ENCODE results near the gene CSTF3.

CSTF3 gene

DNA sequence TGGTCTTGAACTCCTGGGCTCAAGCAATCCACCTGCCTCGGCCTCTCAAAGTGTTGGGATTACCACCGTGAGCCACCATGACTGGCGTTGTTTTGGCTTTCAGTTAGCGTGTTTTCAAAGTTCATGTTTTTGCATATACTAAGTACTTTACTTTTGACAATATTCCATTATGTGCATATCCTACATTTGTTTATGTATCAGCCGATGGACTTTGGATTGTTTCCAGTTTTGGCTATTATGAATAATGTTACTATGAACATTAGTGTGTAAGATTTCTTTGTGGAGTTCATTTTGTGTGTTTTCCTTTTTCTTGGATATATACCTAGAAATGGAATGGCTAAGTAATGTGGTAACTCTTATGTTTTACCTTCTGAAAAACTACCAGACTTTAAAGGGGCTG lies 9.9 kb downstream of the CSTF3 start:
- TF ChIP-seq, protein P1, sequence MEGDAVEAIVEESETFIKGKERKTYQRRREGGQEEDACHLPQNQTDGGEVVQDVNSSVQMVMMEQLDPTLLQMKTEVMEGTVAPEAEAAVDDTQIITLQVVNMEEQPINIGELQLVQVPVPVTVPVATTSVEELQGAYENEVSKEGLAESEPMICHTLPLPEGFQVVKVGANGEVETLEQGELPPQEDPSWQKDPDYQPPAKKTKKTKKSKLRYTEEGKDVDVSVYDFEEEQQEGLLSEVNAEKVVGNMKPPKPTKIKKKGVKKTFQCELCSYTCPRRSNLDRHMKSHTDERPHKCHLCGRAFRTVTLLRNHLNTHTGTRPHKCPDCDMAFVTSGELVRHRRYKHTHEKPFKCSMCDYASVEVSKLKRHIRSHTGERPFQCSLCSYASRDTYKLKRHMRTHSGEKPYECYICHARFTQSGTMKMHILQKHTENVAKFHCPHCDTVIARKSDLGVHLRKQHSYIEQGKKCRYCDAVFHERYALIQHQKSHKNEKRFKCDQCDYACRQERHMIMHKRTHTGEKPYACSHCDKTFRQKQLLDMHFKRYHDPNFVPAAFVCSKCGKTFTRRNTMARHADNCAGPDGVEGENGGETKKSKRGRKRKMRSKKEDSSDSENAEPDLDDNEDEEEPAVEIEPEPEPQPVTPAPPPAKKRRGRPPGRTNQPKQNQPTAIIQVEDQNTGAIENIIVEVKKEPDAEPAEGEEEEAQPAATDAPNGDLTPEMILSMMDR (IDR thresholded peaks at IDR 0.05; ENCODE audit: control extremely low read depth, extremely low read depth, low read depth, missing control alignments) = no peak
- CTCF ChIA-PET = interaction anchor here (1.6 kb wide), 1 partner anchor 86 kb away, joined by 3 read pairs; no protein-coding TSS in a partner anchor
- POLR2A ChIA-PET = interaction anchor here (0.6 kb wide), 1 partner anchor 67 kb away, joined by 6 read pairs; no protein-coding TSS in a partner anchor
- no peak for DNase-seq (ENCODE audit: extremely low spot score)

DNA sequence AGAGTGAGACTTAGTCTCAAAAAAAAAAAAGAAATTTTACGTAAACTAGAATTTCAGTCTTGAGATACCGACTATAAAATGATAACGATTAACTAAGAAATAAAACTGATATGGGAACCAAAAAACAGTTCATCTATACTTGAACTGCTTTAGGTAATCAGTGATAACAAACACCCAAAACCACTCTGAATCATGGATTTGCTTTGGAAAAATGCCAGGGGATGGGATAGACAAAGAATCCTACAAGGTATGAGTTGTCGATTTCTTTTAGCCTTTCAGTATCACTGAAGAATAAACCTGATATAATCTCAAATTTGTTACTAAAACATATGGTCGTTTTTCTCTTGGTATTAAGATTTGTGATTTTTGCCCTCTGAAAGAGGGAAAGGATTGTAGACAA lies 13.7 kb downstream of the CSTF3 start:
- POLR2A ChIA-PET = no interaction called here
- no peak for DNase-seq (ENCODE audit: extremely low spot score)
- CTCF ChIA-PET = interaction anchor here (1.8 kb wide), 1 partner anchor 17 kb away, joined by 5 read pairs; no protein-coding TSS in a partner anchor
- TF ChIP-seq, protein P1 (IDR thresholded peaks at IDR 0.05; ENCODE audit: control extremely low read depth, extremely low read depth, low read depth, missing control alignments) = no peak

DNA sequence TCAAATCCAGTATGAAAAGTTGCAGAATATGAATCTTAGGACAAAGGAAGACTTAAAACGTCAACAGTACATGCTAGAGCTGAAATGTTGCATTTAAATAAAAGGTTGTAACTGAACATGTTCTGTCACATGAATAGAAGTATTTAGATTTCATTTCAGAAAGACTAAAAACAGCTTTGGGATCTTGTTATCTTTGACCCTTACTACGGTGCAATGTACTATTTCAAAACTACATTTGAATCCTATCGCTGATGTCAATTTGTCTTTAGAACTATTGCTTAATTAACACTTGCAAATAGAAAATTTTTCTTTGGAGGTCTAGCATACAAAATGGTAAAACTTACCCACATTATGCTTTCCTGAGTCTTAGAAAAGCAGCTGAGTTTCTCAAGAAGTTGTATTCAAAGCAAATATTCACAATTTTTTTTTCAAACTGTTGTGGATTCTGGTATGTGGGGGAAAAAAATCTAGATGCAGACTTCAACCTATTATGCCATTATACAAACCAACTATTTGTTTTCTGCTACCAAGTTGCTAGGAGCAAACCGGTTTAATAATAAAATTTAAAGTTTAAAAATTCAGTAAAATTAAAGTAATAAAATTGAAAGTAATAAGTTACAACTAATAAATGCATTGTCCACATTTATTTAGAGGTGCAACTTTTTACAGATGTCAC lies 25.4 kb downstream of the CSTF3 start:
- TF ChIP-seq, protein P1 (IDR thresholded peaks at IDR 0.05; ENCODE audit: control extremely low read depth, extremely low read depth, low read depth, missing control alignments) = no peak
- CTCF ChIA-PET = interaction anchor here (0.9 to 1.9 kb wide), 2 partner anchors 9 to 71 kb away, joined by 3 to 6 read pairs; no protein-coding TSS in a partner anchor
- POLR2A ChIA-PET = no interaction called here
- no peak for DNase-seq (ENCODE audit: extremely low spot score)

DNA sequence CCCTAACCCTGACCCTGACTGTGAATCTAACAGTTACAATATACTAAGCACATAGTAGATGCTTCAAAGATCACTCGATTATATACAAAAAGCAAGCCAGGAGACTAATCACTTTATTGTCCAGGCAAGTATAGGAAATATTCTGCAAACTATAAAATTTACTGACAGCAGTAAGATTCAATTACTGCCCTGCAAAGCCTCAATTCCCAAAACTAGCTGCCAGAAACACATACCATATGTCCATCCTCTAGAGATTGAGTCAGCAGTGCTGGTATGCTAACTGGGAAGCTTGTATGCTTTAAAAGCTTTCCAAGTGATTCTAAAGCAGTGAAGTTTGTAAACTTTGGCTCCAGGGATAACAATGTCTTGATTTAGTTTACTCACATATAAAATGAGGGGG lies 26.1 kb downstream of the CSTF3 start:
- POLR2A ChIA-PET = no interaction called here
- TF ChIP-seq, protein P1 (IDR thresholded peaks at IDR 0.05; ENCODE audit: control extremely low read depth, extremely low read depth, low read depth, missing control alignments) = no peak
- no peak for DNase-seq (ENCODE audit: extremely low spot score)
- CTCF ChIA-PET = interaction anchor here (0.9 to 1.9 kb wide), 2 partner anchors 70 to 207 kb away, joined by 3 to 6 read pairs; no protein-coding TSS in a partner anchor

DNA sequence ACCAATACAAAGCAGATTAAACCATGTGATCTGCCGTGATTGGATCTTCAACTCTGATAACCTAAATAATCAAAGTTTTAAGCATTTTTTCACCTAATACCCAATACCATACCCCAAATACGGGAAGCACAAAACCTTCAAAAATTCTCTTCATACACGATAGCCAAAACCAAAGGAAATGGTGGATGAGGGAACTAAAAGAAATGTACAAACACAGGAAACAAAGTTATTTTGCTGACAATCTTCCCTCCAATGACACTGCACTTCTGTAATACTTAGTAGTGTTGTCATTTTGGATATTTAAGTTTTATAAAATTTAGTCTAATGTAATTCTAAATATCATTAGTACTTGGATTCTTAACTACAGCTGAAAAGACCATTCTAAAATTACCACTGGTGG lies 27.0 kb downstream of the CSTF3 start:
- POLR2A ChIA-PET = no interaction called here
- TF ChIP-seq, protein P1 (IDR thresholded peaks at IDR 0.05; ENCODE audit: control extremely low read depth, extremely low read depth, low read depth, missing control alignments) = no peak
- DNase-seq (ENCODE audit: extremely low spot score) = no peak
- CTCF ChIA-PET = interaction anchor here (0.9 to 1.9 kb wide), 2 partner anchors 69 to 208 kb away, joined by 3 to 6 read pairs; no protein-coding TSS in a partner anchor

DNA sequence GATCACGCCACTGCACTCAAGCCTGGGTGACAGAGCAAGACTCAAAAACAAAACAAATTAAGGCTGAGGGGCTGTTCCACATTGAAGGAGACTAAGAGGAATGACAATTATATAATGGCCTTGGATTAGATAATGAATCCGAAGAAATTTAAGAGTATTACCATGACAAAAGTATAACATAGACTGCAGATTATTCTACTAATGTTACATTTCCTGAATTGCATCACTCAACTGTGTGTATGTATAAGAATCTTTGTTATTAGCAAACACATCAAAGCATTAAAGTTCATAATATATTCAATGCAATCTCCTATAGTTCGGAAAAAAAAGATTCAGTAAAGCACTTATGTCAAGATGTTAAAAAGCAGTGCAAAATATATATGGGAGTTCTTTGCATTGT lies 27.5 kb downstream of the CSTF3 start:
- TF ChIP-seq, protein P1 (IDR thresholded peaks at IDR 0.05; ENCODE audit: control extremely low read depth, extremely low read depth, low read depth, missing control alignments) = no peak
- DNase-seq (ENCODE audit: extremely low spot score) = no peak
- CTCF ChIA-PET = interaction anchor here (1.2 kb wide), 1 partner anchor 74 kb away, joined by 3 read pairs; no protein-coding TSS in a partner anchor
- POLR2A ChIA-PET = no interaction called here

All from GM10248 (cell line).